Transverse colon (tissue), 3 donors: ENCODE data around the gene CDK5RAP2.

ENCODE experiments used
- CTCF ChIP-seq, 5 experiments: fragments of 200-600 bp in 3 of 5; fragments of 450-650 bp in 2 of 5; sonication (generic) in 3 of 5; IDR thresholded peaks; 1 replicate in 2 of 5; 2 replicates in 3 of 5; pipeline ENCODE4 v1.5.1; 2016 to 2017; ENCODE audit warnings: antibody characterized with exemption in 5 of 5, inconsistent platforms in 3 of 5, mild to moderate bottlenecking in 2 of 5, moderate library complexity in 1 of 5
- EP300 ChIP-seq: sonication (generic); formaldehyde crosslinking; IDR thresholded peaks from one replicate; pipeline ENCODE4 v1.6.1; 2017; ENCODE audit warnings: antibody characterized with exemption, low read depth
- POLR2A ChIP-seq: fragments of 450-650 bp; IDR thresholded peaks from one replicate; pipeline ENCODE4 v1.6.1; 2016; ENCODE audit warnings: antibody characterized with exemption, mild to moderate bottlenecking, moderate library complexity

DNA sequence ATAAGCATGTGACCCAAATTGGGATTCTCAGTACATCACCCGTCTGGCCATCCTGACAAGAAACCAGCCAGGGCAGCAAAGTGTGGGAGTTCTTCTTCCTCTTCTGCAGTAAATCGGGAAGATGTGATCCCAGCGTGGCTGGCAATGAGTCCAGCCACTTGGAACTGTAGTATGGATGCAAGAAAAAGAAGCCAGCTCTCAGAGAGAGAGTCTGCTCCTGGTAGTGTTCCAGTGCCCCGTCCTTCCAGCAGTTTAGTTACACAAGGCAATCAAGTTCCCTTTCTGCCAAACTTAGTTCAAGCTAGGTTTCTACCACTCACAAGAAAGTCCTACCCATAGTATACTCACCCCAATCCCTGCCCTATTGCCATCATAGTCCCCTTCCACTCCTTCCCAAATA is 65.6 kb downstream of the CDK5RAP2 start:
- TF ChIP-seq CTCF (IDR thresholded peaks at IDR 0.05), result no peak
- TF ChIP-seq EP300, result no peak
- no peak for TF ChIP-seq POLR2A
